IMR-90 (cell line): ENCODE results near the gene GKN1. TPM values are rescaled to one million over a fixed set of nuclear protein-coding genes. Genes with fewer than 3 reads are reported as not detected.

Source experiments
- ATAC-seq: fragments of 200-7000 bp; cut with Tn5 transposase; 2 replicates; pipeline ENCODE4 v1.9.1; 2020; ENCODE audit warnings: low read depth, mild to moderate bottlenecking, moderate library complexity
- BruUV-seq: library from RNA; stranded (reverse); fragments of 400-500 nt; replicated peaks from 2 replicates; lab custom pipeline; 2021; lab: Mats Ljungman, UMichigan
- CTCF ChIA-PET: fragments of 300-600 bp; formaldehyde crosslinking; extraction: SDS; loops from one replicate; lab custom pipeline; 2021; ENCODE audit warnings: antibody characterized with exemption; lab: Yijun Ruan, JAX
- POLR2A ChIA-PET: fragments of 300-600 bp; sonication (Branson Sonifier 250); formaldehyde crosslinking; loops from one replicate; lab custom pipeline; 2022; ENCODE audit warnings: antibody characterized with exemption; ENCODE audit not compliant: unreplicated experiment; lab: Charles Lee
- DNase-seq: peaks from one replicate; pipeline ENCODE4 v3.0.0; 2013
- H2AFZ ChIP-seq: replicated peaks from 2 replicates; pipeline ENCODE3; 2013; ENCODE audit warnings: low read length, mild to moderate bottlenecking; ENCODE audit not compliant: poor library complexity
- H2AK5ac ChIP-seq: 2 replicates; pipeline ENCODE4 v1.6.1; 2013; ENCODE audit warnings: low read depth, low read length, inconsistent platforms
- H2AK9ac ChIP-seq: replicated peaks from 2 replicates; pipeline ENCODE3; 2013; ENCODE audit warnings: mild to moderate bottlenecking, low read depth, low read length, moderate library complexity; ENCODE audit not compliant: poor library complexity
- H2BK120ac ChIP-seq: 2 replicates; pipeline ENCODE4 v1.6.1; 2013; ENCODE audit warnings: low read depth, low read length, inconsistent platforms
- H2BK15ac ChIP-seq: 3 replicates; pipeline ENCODE4 v1.6.1; 2013; ENCODE audit warnings: low read depth, low read length, inconsistent platforms
- H2BK20ac ChIP-seq: 2 replicates; pipeline ENCODE4 v1.6.1; 2013; ENCODE audit warnings: low read depth, mild to moderate bottlenecking, inconsistent platforms, low read length, moderate library complexity
- H2BK5ac ChIP-seq: 2 replicates; pipeline ENCODE4 v1.6.1; 2013; ENCODE audit warnings: mild to moderate bottlenecking, low read depth, low read length, inconsistent platforms; ENCODE audit not compliant: poor library complexity, severe bottlenecking
- H3K14ac ChIP-seq: replicated peaks from 2 replicates; pipeline ENCODE4 v1.6.1; 2013; ENCODE audit warnings: low read depth, low read length, inconsistent platforms
- H3K18ac ChIP-seq: 2 replicates; pipeline ENCODE4 v1.6.1; 2013; ENCODE audit warnings: low read depth, low read length, control low read depth
- H3K23ac ChIP-seq: 2 replicates; pipeline ENCODE4 v1.6.1; 2013; ENCODE audit warnings: low read depth, low read length, inconsistent platforms
- H3K27ac ChIP-seq: 2 replicates; pipeline ENCODE4 v1.5.1; 2013; ENCODE audit warnings: mild to moderate bottlenecking, control low read depth, low read length; ENCODE audit not compliant: insufficient read depth
- H3K27me3 ChIP-seq: 2 replicates; pipeline ENCODE4 v1.6.1; 2013; ENCODE audit warnings: low read length; ENCODE audit not compliant: control insufficient read depth, insufficient read depth
- H3K36me3 ChIP-seq: 2 replicates; pipeline ENCODE4 v1.6.1; 2013; ENCODE audit warnings: low read length, mixed read lengths; ENCODE audit not compliant: control insufficient read depth, insufficient read depth
- H3K4ac ChIP-seq: 2 replicates; pipeline ENCODE4 v1.6.1; 2013; ENCODE audit warnings: low read depth, low read length, inconsistent platforms
- H3K4me1 ChIP-seq: 2 replicates; pipeline ENCODE4 v1.6.1; 2013; ENCODE audit warnings: low read length, mixed read lengths; ENCODE audit not compliant: control insufficient read depth, insufficient read depth
- H3K4me2 ChIP-seq: 2 replicates; pipeline ENCODE4 v1.6.1; 2013; ENCODE audit warnings: low read depth, mild to moderate bottlenecking, control low read depth, low read length, moderate library complexity
- H3K4me3 ChIP-seq: 2 replicates; pipeline ENCODE4 v1.5.1; 2013; ENCODE audit warnings: low read depth, mild to moderate bottlenecking, control low read depth, low read length, moderate library complexity; ENCODE audit not compliant: insufficient read depth
- H3K56ac ChIP-seq: 2 replicates; pipeline ENCODE4 v1.6.1; 2013; ENCODE audit warnings: low read length, inconsistent platforms; ENCODE audit not compliant: insufficient read depth; ENCODE audit errors: extremely low read depth
- H3K79me1 ChIP-seq, 2 experiments: 2 replicates each; pipeline ENCODE4 v1.6.1; 2013; ENCODE audit warnings: low read length in 2 of 2, inconsistent platforms in 1 of 2, low read depth in 1 of 2
- H3K9ac ChIP-seq: 2 replicates; pipeline ENCODE4 v1.6.1; 2013; ENCODE audit warnings: low read depth, low read length, control low read depth
- H3K9me1 ChIP-seq: 2 replicates; pipeline ENCODE4 v1.6.1; 2013; ENCODE audit warnings: low read length, inconsistent platforms; ENCODE audit not compliant: insufficient read depth
- H3K9me3 ChIP-seq: 2 replicates; pipeline ENCODE4 v1.6.1; 2013; ENCODE audit warnings: low read length; ENCODE audit not compliant: control insufficient read depth, insufficient read depth
- H4K20me1 ChIP-seq: 2 replicates; pipeline ENCODE4 v1.6.1; 2013; ENCODE audit warnings: low read length, inconsistent platforms; ENCODE audit not compliant: insufficient read depth
- H4K5ac ChIP-seq: 2 replicates; pipeline ENCODE4 v1.6.1; 2013; ENCODE audit warnings: mild to moderate bottlenecking, low read depth, low read length, control low read depth
- H4K8ac ChIP-seq, 2 experiments: 2 replicates each; pipeline ENCODE4 v1.6.1; 2013; ENCODE audit warnings: low read depth in 2 of 2, low read length in 2 of 2, control low read depth in 1 of 2, inconsistent platforms in 1 of 2
- H4K91ac ChIP-seq: 2 replicates; pipeline ENCODE4 v1.6.1; 2013; ENCODE audit warnings: low read depth, low read length, inconsistent platforms; ENCODE audit not compliant: insufficient read depth
- FOS ChIP-seq: fragments of 150-350 bp; IDR thresholded peaks from 2 replicates; pipeline ENCODE4 v1.6.1; 2016; ENCODE audit warnings: low read depth, low read length
- NFE2L2 ChIP-seq: fragments of 150-350 bp; IDR thresholded peaks from 2 replicates; pipeline ENCODE4 v1.6.1; 2016; ENCODE audit warnings: low read depth, mild to moderate bottlenecking, low read length
- POLR2A ChIP-seq: IDR thresholded peaks from 2 replicates; pipeline ENCODE4 v1.6.1; 2012; ENCODE audit warnings: mild to moderate bottlenecking, low read depth, low read length
- RAD21 ChIP-seq: IDR thresholded peaks from 2 replicates; pipeline ENCODE4 v1.6.1; 2012; ENCODE audit warnings: low read length, improper control_type of control experiment
- SMC3 ChIP-seq: fragments of 150-350 bp; IDR thresholded peaks from 2 replicates; pipeline ENCODE4 v1.6.1; 2016; ENCODE audit warnings: low read depth, mild to moderate bottlenecking, antibody characterized with exemption, low read length, moderate library complexity
- WGBS, 2 experiments: methylation state at CpG; one replicate each; pipeline versions ENCODE4 v1.1.5 to v1.1.7; 2013; ENCODE audit warnings: missing lambda C conversion rate in 2 of 2; ENCODE audit not compliant: insufficient read length in 1 of 2; ENCODE audit errors: extremely low coverage in 2 of 2; 5-methylcytosine and 5-hydroxymethylcytosine counted together
- dilution Hi-C: fragments of 300-500 bp; cut with HindIII; formaldehyde crosslinking; loops from one replicate; pipeline ENCODE4 v1.14.3; 2018; ENCODE audit warnings: low sequenced_read_pairs; ENCODE audit not compliant: unreplicated experiment
- in situ Hi-C: fragments of 300-500 bp; cut with MboI; formaldehyde crosslinking; loops from 3 replicates; pipeline ENCODE4 v1.14.3; 2019; ENCODE audit warnings: low sequenced_read_pairs, inconsistent platforms, mixed read lengths
- intact Hi-C: fragments of 100-400 bp; cut with micrococcal nuclease; formaldehyde crosslinking; loops from 2 replicates; pipeline ENCODE4 v1.10.0; 2022
- polyA plus RNA-seq, 3 experiments: library from polyadenylated mRNA; depleted of rRNA; stranded (reverse); fragments of >200 nt; gene quantifications; 2 replicates each; pipeline ENCODE4 v1.2.3, GENCODE V29; 2012; ENCODE audit warnings: low replicate concordance in 1 of 3
- total RNA-seq: library from RNA; depleted of rRNA; stranded (reverse); fragments of >200 nt; gene quantifications from 2 replicates; pipeline ENCODE4 v1.2.3, GENCODE V29; 2012
- TF ChIP-seq, protein P1 (sequence below): conservative IDR thresholded peaks from 2 replicates; pipeline ENCODE4 v1.5.1; 2012; ENCODE audit warnings: mild to moderate bottlenecking, low read depth, low read length, improper control_type of control experiment

The GKN1 gene
- total and polyA plus RNA-seq, 2 of the 4 experiments (the other 2 are of a cell fraction) = not detected

- H3K79me1 ChIP-seq = no peaks in the 10 kb centered on the region
- H3K4me3 ChIP-seq = no peak overlapping the region
- TF ChIP-seq RAD21 (peak; percentile 82), SMC3 (peak; percentile 73), POLR2A (0 out of 2 replicates have a peak, but pooled peaks have one; percentile 28), NFE2L2 (no peak), FOS (no peak)
- TF ChIP-seq, protein P1, sequence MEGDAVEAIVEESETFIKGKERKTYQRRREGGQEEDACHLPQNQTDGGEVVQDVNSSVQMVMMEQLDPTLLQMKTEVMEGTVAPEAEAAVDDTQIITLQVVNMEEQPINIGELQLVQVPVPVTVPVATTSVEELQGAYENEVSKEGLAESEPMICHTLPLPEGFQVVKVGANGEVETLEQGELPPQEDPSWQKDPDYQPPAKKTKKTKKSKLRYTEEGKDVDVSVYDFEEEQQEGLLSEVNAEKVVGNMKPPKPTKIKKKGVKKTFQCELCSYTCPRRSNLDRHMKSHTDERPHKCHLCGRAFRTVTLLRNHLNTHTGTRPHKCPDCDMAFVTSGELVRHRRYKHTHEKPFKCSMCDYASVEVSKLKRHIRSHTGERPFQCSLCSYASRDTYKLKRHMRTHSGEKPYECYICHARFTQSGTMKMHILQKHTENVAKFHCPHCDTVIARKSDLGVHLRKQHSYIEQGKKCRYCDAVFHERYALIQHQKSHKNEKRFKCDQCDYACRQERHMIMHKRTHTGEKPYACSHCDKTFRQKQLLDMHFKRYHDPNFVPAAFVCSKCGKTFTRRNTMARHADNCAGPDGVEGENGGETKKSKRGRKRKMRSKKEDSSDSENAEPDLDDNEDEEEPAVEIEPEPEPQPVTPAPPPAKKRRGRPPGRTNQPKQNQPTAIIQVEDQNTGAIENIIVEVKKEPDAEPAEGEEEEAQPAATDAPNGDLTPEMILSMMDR = peak; percentile 76
- peak overlapping the region; percentile 52; the same call in 1 of the 2 replicates for H2AK5ac ChIP-seq
- H3K56ac ChIP-seq = peak overlapping the region; percentile 23; the same call in 1 of the 2 replicates
- H3K27ac ChIP-seq = peak overlapping the region; percentile 61
- peaks cover 5% of the 10 kb centered on the region for H3K4me1 ChIP-seq
- H4K20me1 ChIP-seq = no peaks in the 10 kb centered on the region
- H3K9me1 ChIP-seq = no peaks in the 10 kb centered on the region
- H3K4me2 ChIP-seq = no peak overlapping the region; the same call in 1 of the 2 replicates
- intact Hi-C loops = loop anchor here (1.0 kb wide), 2 partner anchors 69 to 363 kb away; partner anchors contain the start of gene ANTXR1
- H2BK120ac ChIP-seq = peak overlapping the region; percentile 98
- peak overlapping the region; percentile 98 for H4K5ac ChIP-seq
- peak overlapping the region; percentile 59; the same call in 1 of the 2 replicates for H3K9ac ChIP-seq
- dilution Hi-C loops = no loop called here
- H2AK9ac ChIP-seq = peak overlapping the region; percentile 7
- 12% methylated on average over 10 of the region's 27 CpGs; no CpG with 5 or more reads in 1 of the 2 experiments for WGBS, 2 experiments
- H3K4ac ChIP-seq = peak overlapping the region; percentile 95
- peak overlapping the region; percentile 87 for H3K18ac ChIP-seq
- in situ Hi-C loops = no loop called here
- peak overlapping the region; percentile 61 for H2BK5ac ChIP-seq
- H3K36me3 ChIP-seq = no peaks in the 10 kb centered on the region
- ATAC-seq = peak; percentile 98
- peak; percentile 64 for DNase-seq
- H3K27me3 ChIP-seq = no peaks in the 10 kb centered on the region
- 0 out of 2 replicates have a peak, but pooled peaks cover 2% of the 10 kb centered on the region for H3K9me3 ChIP-seq
- H4K8ac ChIP-seq = peak overlapping the region; percentile 80 to 99
- peak overlapping the region; percentile 82; the same call in 2 of the 3 replicates for H2BK15ac ChIP-seq
- H4K91ac ChIP-seq = peak overlapping the region; percentile 83
- CTCF ChIA-PET = interaction anchor here (0.7 to 1.9 kb wide), 11 partner anchors 9 to 414 kb away, joined by 3 to 9 read pairs (median 3); partner anchors contain the start of genes GKN1 and GKN2
- BruUV-seq = no TSS peak
- POLR2A ChIA-PET = interaction anchor here (0.6 kb wide), 1 partner anchor 209 kb away, joined by 3 read pairs; no protein-coding TSS in a partner anchor
- peak overlapping the region; percentile 79 for H3K14ac ChIP-seq
- peak overlapping the region; percentile 93 for H2AFZ ChIP-seq
- peak overlapping the region; percentile 93 for H2BK20ac ChIP-seq
- no peak overlapping the region for H3K23ac ChIP-seq
These were observed 30.6 kb upstream of the GKN1 start for GRCh38 chr2:68943581-68944568.
